ENCODE measurements around the gene OR2AP1.

- TF ChIP-seq CTCF (IDR thresholded peaks at IDR 0.05) (no peak), EP300 (IDR thresholded peaks at IDR 0.05) (no peak), POLR2A (IDR thresholded peaks at IDR 0.05) (no peak), POLR2AphosphoS5 (IDR thresholded peaks at IDR 0.05) (no peak)
These were observed 38.3 kb downstream of the OR2AP1 start for GRCh38 chr12:55610598-55610997.

Data from gastroesophageal sphincter (tissue), 3 donors.